Measurements from ENCODE around the gene COL8A1. TPM values are rescaled to one million over a fixed set of nuclear protein-coding genes. Genes with fewer than 3 reads are reported as not detected.

The COL8A1 gene
- total RNA-seq, 1 donor from 2014 or later, result not detected

GRCh38 chr3:99697250-99697649 is 58.9 kb downstream of the COL8A1 start:
- Mint-ChIP-seq H3K27ac (no peak overlapping the region), H3K4me1 (ENCODE audit: low read depth) (peaks cover 3% of the 10 kb centered on the region), H3K36me3 (ENCODE audit: insufficient read depth) (no peaks in the 10 kb centered on the region), H3K9me3 (ENCODE audit: low read depth) (no peaks in the 10 kb centered on the region), H3K4me3 (ENCODE audit: low read depth) (no peak overlapping the region), H3K27me3 (no peaks in the 10 kb centered on the region)
- DNase-seq (ENCODE audit: low spot score, unreplicated experiment), result no peak
- no peak for TF ChIP-seq CTCF (IDR thresholded peaks at IDR 0.05; ENCODE audit: unreplicated experiment)

- no peaks in the 10 kb centered on the region for H3K9me3 Mint-ChIP-seq (ENCODE audit: low read depth)
- peaks cover 3% of the 10 kb centered on the region for H3K4me1 Mint-ChIP-seq (ENCODE audit: low read depth)
- no peaks in the 10 kb centered on the region for H3K36me3 Mint-ChIP-seq (ENCODE audit: insufficient read depth)
- no peaks in the 10 kb centered on the region for H3K27me3 Mint-ChIP-seq
- no peak overlapping the region for H3K27ac Mint-ChIP-seq
- no peak overlapping the region for H3K4me3 Mint-ChIP-seq (ENCODE audit: low read depth)
- no peak for DNase-seq (ENCODE audit: low spot score, unreplicated experiment)
- TF ChIP-seq CTCF (IDR thresholded peaks at IDR 0.05; ENCODE audit: unreplicated experiment), result no peak
Observed at GRCh38 chr3:99698932-99699331, 60.5 kb downstream of the COL8A1 start.

- TF ChIP-seq CTCF (IDR thresholded peaks at IDR 0.05; ENCODE audit: unreplicated experiment), result no peak
- H3K4me1 Mint-ChIP-seq (ENCODE audit: low read depth), result peaks cover 3% of the 10 kb centered on the region
- no peak overlapping the region for H3K27ac Mint-ChIP-seq
Observed at GRCh38 chr3:99699841-99700240, 61.4 kb downstream of the COL8A1 start.

GRCh38 chr3:99700631-99701268 is 62.4 kb downstream of the COL8A1 start:
- no peaks in the 10 kb centered on the region for H3K27me3 Mint-ChIP-seq
- no peak for DNase-seq (ENCODE audit: low spot score, unreplicated experiment)
- no peak for TF ChIP-seq CTCF (IDR thresholded peaks at IDR 0.05; ENCODE audit: unreplicated experiment)
- no peak overlapping the region for H3K4me3 Mint-ChIP-seq (ENCODE audit: low read depth)
- H3K27ac Mint-ChIP-seq, result no peak overlapping the region
- H3K4me1 Mint-ChIP-seq (ENCODE audit: low read depth), result peaks cover 3% of the 10 kb centered on the region
- H3K9me3 Mint-ChIP-seq (ENCODE audit: low read depth), result no peaks in the 10 kb centered on the region
- no peaks in the 10 kb centered on the region for H3K36me3 Mint-ChIP-seq (ENCODE audit: insufficient read depth)

More at GRCh38 chr3:99699841-99700240, 61.4 kb downstream of the COL8A1 start:
- Mint-ChIP-seq H3K36me3 (ENCODE audit: insufficient read depth) (no peaks in the 10 kb centered on the region), H3K4me3 (ENCODE audit: low read depth) (no peak overlapping the region), H3K27me3 (no peaks in the 10 kb centered on the region), H3K9me3 (ENCODE audit: low read depth) (no peaks in the 10 kb centered on the region)
- DNase-seq (ENCODE audit: low spot score, unreplicated experiment), result no peak

GRCh38 chr3:99702953-99703943 is 64.9 kb downstream of the COL8A1 start:
- H3K9me3 Mint-ChIP-seq (ENCODE audit: low read depth), result no peaks in the 10 kb centered on the region
- no peaks in the 10 kb centered on the region for H3K27me3 Mint-ChIP-seq
- DNase-seq (ENCODE audit: low spot score, unreplicated experiment), result no peak
- H3K4me3 Mint-ChIP-seq (ENCODE audit: low read depth), result no peak overlapping the region
- no peak overlapping the region for H3K27ac Mint-ChIP-seq
- no peak for TF ChIP-seq CTCF (IDR thresholded peaks at IDR 0.05; ENCODE audit: unreplicated experiment)
- peaks cover 3% of the 10 kb centered on the region for H3K4me1 Mint-ChIP-seq (ENCODE audit: low read depth)
- H3K36me3 Mint-ChIP-seq (ENCODE audit: insufficient read depth), result no peaks in the 10 kb centered on the region
